Lung (tissue), 12 donors: ENCODE data around the gene TPM4. TPM values are rescaled to one million over a fixed set of nuclear protein-coding genes. Genes with fewer than 3 reads are reported as not detected.

Source experiments
- ATAC-seq: fragments of 200-7000 bp; cut with Tn5 transposase; one replicate; pipeline ENCODE4 v1.9.1; 2020; ENCODE audit warnings: moderate number of reproducible peaks; ENCODE audit not compliant: insufficient read depth, low FRiP score
- DNase-seq, 3 donors: peaks; one replicate each; pipeline ENCODE4 v3.0.0-alpha.2; 2013 to 2017
- H3K27ac ChIP-seq, 2 donors: one replicate each; pipeline ENCODE4 v1.5.1; 2013; ENCODE audit warnings: mild to moderate bottlenecking in 2 of 2, moderate library complexity in 2 of 2, control low read depth in 1 of 2, inconsistent platforms in 1 of 2, low read depth in 1 of 2, low read length in 1 of 2
- H3K27me3 ChIP-seq, 3 donors: one replicate each; pipeline ENCODE4 v1.5.1; 2013; ENCODE audit warnings: low read length in 2 of 3; ENCODE audit not compliant: control insufficient read depth in 3 of 3, insufficient read depth in 3 of 3
- H3K36me3 ChIP-seq, 4 donors: one replicate each; pipeline ENCODE4 v1.5.1; 2013; ENCODE audit warnings: low read length in 4 of 4, mild to moderate bottlenecking in 1 of 4, moderate library complexity in 1 of 4; ENCODE audit not compliant: control insufficient read depth in 4 of 4, insufficient read depth in 4 of 4
- H3K4me1 ChIP-seq, 5 donors: one replicate each; pipeline ENCODE4 v1.5.1; 2013; ENCODE audit warnings: low read length in 5 of 5, mild to moderate bottlenecking in 2 of 5, moderate library complexity in 1 of 5; ENCODE audit not compliant: control insufficient read depth in 5 of 5, insufficient read depth in 5 of 5
- H3K4me3 ChIP-seq: one replicate; pipeline ENCODE4 v1.5.1; 2013; ENCODE audit warnings: mild to moderate bottlenecking, control low read depth, moderate library complexity
- H3K9ac ChIP-seq, 2 donors: one replicate each; pipeline ENCODE4 v1.5.1; 2013; ENCODE audit warnings: low read length in 2 of 2, control low read depth in 1 of 2; ENCODE audit not compliant: insufficient read depth in 1 of 2
- H3K9me3 ChIP-seq, 4 donors: one replicate each; pipeline ENCODE4 v1.5.1; 2013; ENCODE audit warnings: low read length in 3 of 4, mild to moderate bottlenecking in 1 of 4, moderate library complexity in 1 of 4; ENCODE audit not compliant: control insufficient read depth in 4 of 4, insufficient read depth in 3 of 4
- CTCF ChIP-seq: IDR thresholded peaks from 2 replicates; pipeline ENCODE4 v1.5.1; 2012; ENCODE audit warnings: mild to moderate bottlenecking; ENCODE audit errors: control extremely low read depth, extremely low read depth
- WGBS, 2 donors: extraction: QIAGEN DNeasy Blood & Tissue Kit; methylation state at CpG; one replicate each; pipeline ENCODE4 v1.1.7; 2013; 5-methylcytosine and 5-hydroxymethylcytosine counted together
- polyA plus RNA-seq, 2 donors: library from polyadenylated mRNA; stranded (reverse); fragments of 200-250 nt; gene quantifications; one replicate each; pipeline ENCODE4 v1.2.1, GENCODE V29; 2013
- total RNA-seq, 2 donors: library from RNA; depleted of rRNA in 1 of 2; stranded (reverse); fragments of >200 nt in 1 of 2; gene quantifications; one replicate each; pipeline ENCODE4 v1.2.1, GENCODE V29; 2014 to 2021
- donor health status: control.
- donor health status: control.
- donor health status: Bipolar disorder and iron deficiency.
- donor health status: healthy.
- donor health status: DM: yes; HTN: yes; CAD: no.

The TPM4 gene
- total and polyA plus RNA-seq, 4 donors: 274 to 438 (median 383) TPM

GRCh38 chr19:16035601-16036297, 40.5 kb upstream of the TPM4 start:
- no peak for ATAC-seq

GRCh38 chr19:16036397-16036925, 39.8 kb upstream of the TPM4 start:
- DNase-seq (no peak), ATAC-seq (no peak)
- 83 to 90% methylated on average over 10 of the region's 10 CpGs for WGBS, 2 donors
- Histone ChIP-seq H3K4me3 (no peak overlapping the region), H3K4me1 (no peaks in the 10 kb centered on the region), H3K36me3 (no peaks in the 10 kb centered on the region), H3K9ac (no peak overlapping the region), H3K27me3 (no peaks in the 10 kb centered on the region), H3K27ac (no peak overlapping the region), H3K9me3 (no peaks in the 10 kb centered on the region)
- no peak for TF ChIP-seq CTCF

More at GRCh38 chr19:16035601-16036297, 40.5 kb upstream of the TPM4 start:
- H3K4me3 ChIP-seq: no peak overlapping the region
- DNase-seq: no peak
- H3K36me3 ChIP-seq: no peaks in the 10 kb centered on the region
- H3K27me3 ChIP-seq: no peaks in the 10 kb centered on the region
- no peak for TF ChIP-seq CTCF
- 84 to 91% methylated on average over 28 of the region's 28 CpGs for WGBS, 2 donors
- H3K4me1 ChIP-seq: no peaks in the 10 kb centered on the region
- no peak overlapping the region for H3K9ac ChIP-seq
- no peaks in the 10 kb centered on the region for H3K9me3 ChIP-seq
- H3K27ac ChIP-seq: no peak overlapping the region

- H3K4me3 ChIP-seq: no peak overlapping the region
- H3K9ac ChIP-seq: no peak overlapping the region
- ATAC-seq (no peak), DNase-seq (no peak)
- H3K27me3 ChIP-seq: no peaks in the 10 kb centered on the region
- no peaks in the 10 kb centered on the region for H3K36me3 ChIP-seq
- H3K27ac ChIP-seq: no peak overlapping the region
- H3K4me1 ChIP-seq: no peaks in the 10 kb centered on the region
- TF ChIP-seq CTCF: no peak
- WGBS, 2 donors: 81 to 91% methylated on average over 11 of the region's 11 CpGs
- no peaks in the 10 kb centered on the region for H3K9me3 ChIP-seq
Measured at GRCh38 chr19:16036941-16037340, 39.4 kb upstream of the TPM4 start.
